ENCODE results near the gene GORASP2.

DNA sequence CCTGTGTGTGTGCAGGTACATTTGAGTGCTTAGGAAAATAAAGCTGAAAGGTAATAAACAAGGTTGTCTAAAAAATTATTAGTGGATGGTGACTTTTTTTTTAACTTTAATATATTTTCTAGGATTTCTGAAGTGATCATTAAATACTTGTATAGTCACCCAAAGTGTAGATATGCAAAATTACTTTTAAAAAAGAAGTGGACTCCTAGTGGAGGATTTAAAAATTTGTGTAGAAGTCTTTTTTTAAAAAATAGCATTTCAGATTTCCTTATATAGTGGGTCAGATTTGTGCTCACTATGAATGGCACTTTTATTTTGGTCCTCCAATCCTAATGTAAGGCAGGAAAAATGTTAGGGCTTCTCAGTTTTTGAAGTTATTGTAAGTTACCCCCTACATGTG is 3.9 kb downstream of the GORASP2 start:
- TF ChIP-seq, protein P1, sequence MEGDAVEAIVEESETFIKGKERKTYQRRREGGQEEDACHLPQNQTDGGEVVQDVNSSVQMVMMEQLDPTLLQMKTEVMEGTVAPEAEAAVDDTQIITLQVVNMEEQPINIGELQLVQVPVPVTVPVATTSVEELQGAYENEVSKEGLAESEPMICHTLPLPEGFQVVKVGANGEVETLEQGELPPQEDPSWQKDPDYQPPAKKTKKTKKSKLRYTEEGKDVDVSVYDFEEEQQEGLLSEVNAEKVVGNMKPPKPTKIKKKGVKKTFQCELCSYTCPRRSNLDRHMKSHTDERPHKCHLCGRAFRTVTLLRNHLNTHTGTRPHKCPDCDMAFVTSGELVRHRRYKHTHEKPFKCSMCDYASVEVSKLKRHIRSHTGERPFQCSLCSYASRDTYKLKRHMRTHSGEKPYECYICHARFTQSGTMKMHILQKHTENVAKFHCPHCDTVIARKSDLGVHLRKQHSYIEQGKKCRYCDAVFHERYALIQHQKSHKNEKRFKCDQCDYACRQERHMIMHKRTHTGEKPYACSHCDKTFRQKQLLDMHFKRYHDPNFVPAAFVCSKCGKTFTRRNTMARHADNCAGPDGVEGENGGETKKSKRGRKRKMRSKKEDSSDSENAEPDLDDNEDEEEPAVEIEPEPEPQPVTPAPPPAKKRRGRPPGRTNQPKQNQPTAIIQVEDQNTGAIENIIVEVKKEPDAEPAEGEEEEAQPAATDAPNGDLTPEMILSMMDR (IDR thresholded peaks at IDR 0.05; ENCODE audit: low read depth, low read length) = no peak
- no peak for TF ChIP-seq POLR2A (IDR thresholded peaks at IDR 0.05; ENCODE audit: extremely low read depth, insufficient read length)
